H1 (cell line): ENCODE results near the gene PKD1. TPM values are rescaled to one million over a fixed set of nuclear protein-coding genes. Genes with fewer than 3 reads are reported as not detected.

Experiments
- CTCF ChIA-PET: fragments of 300-600 bp; sonication (Branson Sonifier 250); formaldehyde crosslinking; loops from one replicate; lab custom pipeline; 2021; ENCODE audit not compliant: partially characterized antibody; lab: Charles Lee
- POLR2A ChIA-PET: fragments of 300-600 bp; sonication (Branson Sonifier 250); formaldehyde crosslinking; loops from one replicate; lab custom pipeline; 2021; ENCODE audit warnings: inconsistent platforms; ENCODE audit not compliant: partially characterized antibody; lab: Charles Lee
- DNase-seq, 2 experiments: peaks; one replicate each; pipeline versions ENCODE4 v3.0.0 to v3.0.0-alpha.2; 2010 to 2022; ENCODE audit warnings: low spot score in 2 of 2, low read depth in 1 of 2, mixed read lengths in 1 of 2
- FAIRE-seq: peaks from 2 replicates; lab custom pipeline; 2011; peaks lifted over from hg19 to GRCh38; lab: Jason Lieb, UNC
- H2AFZ ChIP-seq: 2 replicates; pipeline ENCODE4 v1.8.1; 2012; ENCODE audit warnings: low read length, inconsistent platforms
- H2AK5ac ChIP-seq: 2 replicates; pipeline ENCODE4 v1.6.1; 2013; ENCODE audit warnings: low read depth, low read length
- H2BK120ac ChIP-seq: replicated peaks from 2 replicates; pipeline ENCODE3; 2013; ENCODE audit warnings: low read depth, low read length, inconsistent platforms
- H2BK12ac ChIP-seq: 2 replicates; pipeline ENCODE4 v1.6.1; 2013; ENCODE audit warnings: low read depth, low read length
- H2BK15ac ChIP-seq: 2 replicates; pipeline ENCODE4 v1.6.1; 2013; ENCODE audit warnings: low read length
- H2BK20ac ChIP-seq: 2 replicates; pipeline ENCODE4 v1.6.1; 2013; ENCODE audit warnings: low read length
- H2BK5ac ChIP-seq: 2 replicates; pipeline ENCODE4 v1.6.1; 2013; ENCODE audit warnings: low read depth, low read length
- H3K14ac ChIP-seq: 2 replicates; pipeline ENCODE4 v1.6.1; 2013; ENCODE audit warnings: inconsistent platforms; ENCODE audit not compliant: insufficient read length
- H3K18ac ChIP-seq: 2 replicates; pipeline ENCODE4 v1.6.1; 2013; ENCODE audit warnings: low read length; ENCODE audit errors: extremely low read depth
- H3K23ac ChIP-seq: 2 replicates; pipeline ENCODE4 v1.6.1; 2013; ENCODE audit warnings: inconsistent platforms; ENCODE audit not compliant: insufficient read length
- H3K23me2 ChIP-seq: 2 replicates; pipeline ENCODE4 v1.6.1; 2013; ENCODE audit warnings: low read depth, low read length
- H3K27ac ChIP-seq: 2 replicates; pipeline ENCODE4 v1.6.1; 2011; ENCODE audit warnings: low read depth, low read length, inconsistent platforms
- H3K27me3 ChIP-seq, 4 experiments: replicated peaks in 1 of 4; 1 replicate in 1 of 4; 2 replicates in 3 of 4; pipeline versions ENCODE4 v1.6.1 to v1.8.1; 2011 to 2013; ENCODE audit warnings: low read length in 3 of 4, mild to moderate bottlenecking in 3 of 4, inconsistent platforms in 2 of 4, mixed read lengths in 2 of 4, moderate library complexity in 1 of 4; ENCODE audit not compliant: control insufficient read depth in 3 of 4, insufficient read depth in 3 of 4; ENCODE audit errors: extremely low read depth in 1 of 4
- H3K36me3 ChIP-seq, 4 experiments: 2 replicates each; pipeline versions ENCODE4 v1.6.1 to v1.8.1; 2011 to 2013; ENCODE audit warnings: mild to moderate bottlenecking in 4 of 4, low read length in 3 of 4, moderate library complexity in 2 of 4, control low read depth in 1 of 4, inconsistent platforms in 1 of 4; ENCODE audit not compliant: insufficient read depth in 4 of 4, control insufficient read depth in 2 of 4
- H3K4ac ChIP-seq: replicated peaks from 2 replicates; pipeline ENCODE3; 2013; ENCODE audit warnings: low read length, low read depth, mixed read lengths, inconsistent platforms; ENCODE audit not compliant: insufficient read length
- H3K4me1 ChIP-seq, 4 experiments: replicated peaks in 1 of 4; 1 replicate in 1 of 4; 2 replicates in 3 of 4; pipeline versions ENCODE4 v1.6.1 to v1.8.1; 2011 to 2013; ENCODE audit warnings: low read length in 3 of 4, inconsistent platforms in 2 of 4, mixed read lengths in 1 of 4; ENCODE audit not compliant: insufficient read depth in 4 of 4, control insufficient read depth in 3 of 4
- H3K4me2 ChIP-seq, 2 experiments: 2 replicates each; pipeline versions ENCODE4 v1.6.1 to v1.8.1; 2011 to 2013; ENCODE audit warnings: low read depth in 2 of 2, low read length in 2 of 2, control low read depth in 1 of 2, inconsistent platforms in 1 of 2, mild to moderate bottlenecking in 1 of 2; ENCODE audit not compliant: insufficient read depth in 1 of 2
- H3K4me3 ChIP-seq, 4 experiments: fragments of 200-600, 300-600 bp in 1 of 4; sonication (generic), shearing (Covaris generic), sonication (Bioruptor Twin) in 1 of 4; 2 replicates each; pipeline versions ENCODE4 v1.5.1 to v1.8.1; 2011 to 2016; ENCODE audit warnings: low read length in 4 of 4, low read depth in 3 of 4, control low read depth in 2 of 4, inconsistent platforms in 2 of 4, mild to moderate bottlenecking in 2 of 4, mixed read lengths in 1 of 4, moderate library complexity in 1 of 4; ENCODE audit not compliant: insufficient read depth in 2 of 4; ENCODE audit errors: extremely low read depth in 1 of 4
- H3K56ac ChIP-seq: replicated peaks from 2 replicates; pipeline ENCODE3; 2013; ENCODE audit warnings: low read depth, mild to moderate bottlenecking, mixed read lengths, low read length, inconsistent platforms; ENCODE audit not compliant: insufficient read length
- H3K79me1 ChIP-seq: 2 replicates; pipeline ENCODE4 v1.6.1; 2013; ENCODE audit warnings: low read depth, low read length, control low read depth
- H3K79me2 ChIP-seq, 2 experiments: 2 replicates each; pipeline versions ENCODE4 v1.6.1 to v1.8.1; 2012 to 2013; ENCODE audit warnings: low read length in 2 of 2, mild to moderate bottlenecking in 2 of 2, inconsistent platforms in 1 of 2; ENCODE audit not compliant: insufficient read depth in 2 of 2, control insufficient read depth in 1 of 2
- H3K9ac ChIP-seq, 4 experiments: replicated peaks in 1 of 4; 1 replicate in 1 of 4; 2 replicates in 3 of 4; pipeline versions ENCODE4 v1.6.1 to v1.8.1; 2011 to 2013; ENCODE audit warnings: low read depth in 3 of 4, low read length in 3 of 4, control low read depth in 2 of 4, mild to moderate bottlenecking in 2 of 4, moderate library complexity in 2 of 4, inconsistent platforms in 1 of 4; ENCODE audit errors: extremely low read depth in 1 of 4
- H3K9me3 ChIP-seq, 2 experiments: 2 replicates each; pipeline versions ENCODE4 v1.6.1 to v1.8.1; 2012 to 2013; ENCODE audit warnings: mild to moderate bottlenecking in 2 of 2, moderate library complexity in 2 of 2, control low read depth in 1 of 2, inconsistent platforms in 1 of 2, low read depth in 1 of 2, low read length in 1 of 2, mixed read lengths in 1 of 2; ENCODE audit not compliant: insufficient read depth in 2 of 2
- H4K20me1 ChIP-seq, 2 experiments: replicated peaks in 1 of 2; 2 replicates each; pipeline versions ENCODE3 to v1.8.1; 2011 to 2013; ENCODE audit warnings: inconsistent platforms in 2 of 2, low read length in 2 of 2, mild to moderate bottlenecking in 1 of 2; ENCODE audit not compliant: insufficient read depth in 2 of 2, control insufficient read depth in 1 of 2
- H4K5ac ChIP-seq: 2 replicates; pipeline ENCODE4 v1.6.1; 2013; ENCODE audit warnings: low read length, low read depth, mixed read lengths, inconsistent platforms; ENCODE audit not compliant: insufficient read length
- H4K8ac ChIP-seq: 2 replicates; pipeline ENCODE4 v1.8.0; 2013; ENCODE audit warnings: mild to moderate bottlenecking, moderate library complexity, low read length, inconsistent platforms; ENCODE audit not compliant: insufficient read depth; ENCODE audit errors: extremely low read depth
- H4K91ac ChIP-seq: replicated peaks from 2 replicates; pipeline ENCODE3; 2013; ENCODE audit warnings: low read length, mixed read lengths, inconsistent platforms; ENCODE audit not compliant: insufficient read length
- EGR1 ChIP-seq: IDR thresholded peaks from 2 replicates; pipeline ENCODE4 v1.6.1; 2011; ENCODE audit warnings: low read depth, low read length, borderline replicate concordance
- POLR2AphosphoS5 ChIP-seq: IDR thresholded peaks from 2 replicates; pipeline ENCODE4 v1.6.1; 2011; ENCODE audit warnings: low read depth, low read length
- WGBS, 2 experiments: shearing (Covaris generic) in 1 of 2; methylation state at CpG; one replicate each; pipeline versions ENCODE4 v1.1.6 to v1.1.7; 2013 to 2015; ENCODE audit warnings: low lambda C conversion rate in 2 of 2, mixed read lengths in 2 of 2, inconsistent platforms in 1 of 2, low coverage in 1 of 2, missing lambda C conversion rate in 1 of 2; ENCODE audit not compliant: insufficient replicate concordance in 2 of 2, insufficient coverage in 1 of 2, insufficient read length in 1 of 2; ENCODE audit errors: extremely low coverage in 1 of 2, missing lambda C conversion rate in 1 of 2; 5-methylcytosine and 5-hydroxymethylcytosine counted together
- polyA plus RNA-seq, 7 experiments: library from polyadenylated mRNA; depleted of rRNA in 3 of 7; stranded (reverse) in 5 of 7; unstranded in 2 of 7; fragments of >200 nt in 5 of 7; fragments of 200-250 nt in 2 of 7; gene quantifications; 1 replicate in 5 of 7; 2 replicates in 1 of 7; 4 replicates in 1 of 7; pipeline versions ENCODE4 v1.2.1 to v1.2.3, GENCODE V29; 2011 to 2013; ENCODE audit warnings: missing spikeins in 2 of 7, mixed read lengths in 2 of 7
- total RNA-seq: library from RNA; stranded (reverse); fragmentation: NEBNext Ultra II Directional; extraction: Animal tissue kit (Norgen Biotek cat#: 25700); gene quantifications from 2 replicates; pipeline ENCODE4 v1.2.1, GENCODE V29; 2021

Gene PKD1
- total and polyA plus RNA-seq, 2 of the 8 experiments (the other 6 are each of a cell fraction or from before 2014, with no cell fraction given) = 40.6 to 52.7 TPM

- 89% methylated on average over 34 of the region's 44 CpGs; no CpG with 5 or more reads in 1 of the 2 experiments for WGBS, 2 experiments
- peaks cover 6% of the 10 kb centered on the region; the same call in 1 of the 2 replicates for H3K23me2 ChIP-seq
- H2AFZ ChIP-seq = no peak overlapping the region
- no peak overlapping the region for H3K56ac ChIP-seq
- no peaks in the 10 kb centered on the region for H3K9me3 ChIP-seq
- H2BK5ac ChIP-seq = no peak overlapping the region
- ChIA-PET CTCF (interaction anchor here (0.5 to 3.8 kb wide), 25 partner anchors 10 to 665 kb away, joined by 3 to 25 read pairs (median 5); partner anchors contain the start of genes NHERF2, NPW, NTHL1 and TSC2), POLR2A (interaction anchor here (0.8 to 6.9 kb wide), 9 partner anchors 11 to 128 kb away, joined by 3 to 54 read pairs (median 4); partner anchors contain the start of gene TRAF7)
- FAIRE-seq = no peak
- no peak overlapping the region for H3K4ac ChIP-seq
- TF ChIP-seq POLR2AphosphoS5 (peak; percentile 35; the same call in 1 of the 2 replicates), EGR1 (no peak)
- H2BK120ac ChIP-seq = no peak overlapping the region
- no peak overlapping the region for H3K27ac ChIP-seq
- peak overlapping the region; percentile 89 for H4K8ac ChIP-seq
- no peak overlapping the region for H3K23ac ChIP-seq
- no peak overlapping the region for H2AK5ac ChIP-seq
- peaks cover 0 to 12% (median 9%) of the 10 kb centered on the region in 4 experiments; a peak in 5 of 7 replicates for H3K4me1 ChIP-seq
- H3K79me2 ChIP-seq = no peaks in the 10 kb centered on the region
- peak overlapping the region in 1 of 2 experiments; percentile 46; a peak in 2 of 4 replicates for H3K4me2 ChIP-seq
- no peak overlapping the region for H4K5ac ChIP-seq
- H3K14ac ChIP-seq = no peak overlapping the region
- H3K18ac ChIP-seq = no peak overlapping the region; the same call in 1 of the 2 replicates
- no peak overlapping the region for H2BK15ac ChIP-seq
- no peak for DNase-seq
- H4K91ac ChIP-seq = peak overlapping the region; percentile 85
- no peaks in the 10 kb centered on the region for H3K27me3 ChIP-seq
- peak overlapping the region in 1 of 4 experiments; percentile 69; a peak in 2 of 8 replicates for H3K4me3 ChIP-seq
- 0 out of 2 replicates have a peak overlapping the region, but pooled peaks have one; percentile 27 for H2BK12ac ChIP-seq
- H4K20me1 ChIP-seq = peaks cover 8 to 19% of the 10 kb centered on the region in 2 experiments
- H3K36me3 ChIP-seq = peaks cover 0 to 24% (median 0%) of the 10 kb centered on the region in 4 experiments; a peak in 3 of 8 replicates
- no peaks in the 10 kb centered on the region for H3K79me1 ChIP-seq
- no peak overlapping the region for H3K9ac ChIP-seq
- no peak overlapping the region for H2BK20ac ChIP-seq
These were observed 45.8 kb downstream of the PKD1 start for GRCh38 chr16:2089706-2090480.
